GM18909 (cell line): ENCODE data around the gene ANKRD11.

Source experiments
- ATAC-seq: cut with Tn5 transposase; IDR thresholded peaks from one replicate; pipeline ENCODE4 v1.9.1; 2021; ENCODE audit warnings: mild to moderate bottlenecking; ENCODE audit not compliant: unreplicated experiment, poor library complexity

The ANKRD11 gene

DNA sequence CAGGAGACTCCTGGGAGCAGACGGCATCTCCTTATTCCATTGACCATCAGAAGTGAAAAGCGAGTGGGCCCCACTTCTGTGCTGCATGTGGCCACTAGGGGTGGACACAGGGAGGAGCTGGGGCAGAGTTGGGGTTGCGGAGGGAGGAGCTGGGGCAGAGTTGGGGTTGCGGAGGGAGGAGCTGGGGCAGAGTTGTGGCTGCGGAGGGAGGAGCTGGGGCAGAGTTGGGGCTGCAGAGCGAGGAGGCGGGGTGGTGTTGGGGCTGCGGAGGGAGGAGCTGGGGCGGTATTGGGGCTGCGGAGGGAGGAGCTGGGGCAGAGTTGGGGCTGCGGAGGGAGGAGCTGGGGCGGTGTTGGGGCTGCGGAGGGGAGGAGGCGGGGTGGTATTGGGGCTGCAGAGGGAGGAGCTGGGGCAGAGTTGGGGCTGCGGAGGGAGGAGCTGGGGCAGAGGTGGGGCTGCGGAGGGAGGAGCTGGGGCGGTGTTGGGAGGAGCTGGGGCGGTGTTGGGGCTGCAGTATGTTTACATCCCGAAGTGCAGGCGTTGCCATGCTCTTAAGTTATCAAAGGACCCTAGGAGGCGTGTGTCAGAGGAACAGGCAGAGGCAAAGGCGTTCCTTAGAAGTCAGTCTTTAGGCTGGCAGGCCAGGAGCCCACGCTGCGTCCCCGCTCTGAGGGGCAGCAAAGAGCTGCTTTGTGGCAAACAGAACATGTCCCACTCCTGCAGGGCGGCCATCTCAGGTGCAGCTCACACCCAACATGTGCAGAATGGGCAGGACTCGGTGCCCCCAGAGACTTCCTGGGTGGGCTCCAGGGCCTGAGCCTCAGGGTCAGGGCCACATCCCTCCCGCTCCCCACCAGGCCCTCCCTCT lies 196.9 kb downstream of the ANKRD11 start:
- ATAC-seq: no peak

DNA sequence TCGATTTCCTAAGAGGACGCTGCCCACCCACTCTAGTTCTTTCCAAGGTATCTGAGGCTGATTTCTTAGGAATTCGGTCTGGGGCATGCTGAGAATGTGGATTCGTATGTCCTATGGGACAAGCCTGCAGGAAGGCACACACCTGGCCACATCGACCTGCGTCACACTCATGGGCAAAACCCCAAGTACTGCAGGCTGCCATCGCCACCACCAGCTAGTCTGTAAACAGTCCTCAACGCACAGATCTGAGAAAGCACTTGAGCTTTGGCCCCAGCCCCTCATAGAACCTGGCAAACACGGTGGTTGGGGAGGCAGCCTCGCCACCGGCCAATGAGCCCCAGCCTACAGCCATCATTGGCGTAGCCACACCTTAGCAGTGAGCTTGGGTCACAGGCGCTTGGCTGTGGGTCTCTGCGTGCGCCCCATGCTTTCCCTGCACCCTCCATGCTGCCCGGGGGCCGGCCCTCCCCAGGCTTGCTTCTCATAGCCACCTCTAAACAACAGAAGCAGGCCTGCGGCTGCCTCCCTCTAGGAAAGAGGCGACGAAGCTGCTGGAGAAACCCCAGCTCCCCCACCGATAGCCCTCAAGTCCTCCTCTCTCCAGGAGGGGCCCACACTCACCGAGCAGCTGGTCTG lies 197.8 kb downstream of the ANKRD11 start:
- ATAC-seq: no peak

GRCh38 chr16:89291776-89292175 lies 198.6 kb downstream of the ANKRD11 start:
- ATAC-seq: no peak

DNA sequence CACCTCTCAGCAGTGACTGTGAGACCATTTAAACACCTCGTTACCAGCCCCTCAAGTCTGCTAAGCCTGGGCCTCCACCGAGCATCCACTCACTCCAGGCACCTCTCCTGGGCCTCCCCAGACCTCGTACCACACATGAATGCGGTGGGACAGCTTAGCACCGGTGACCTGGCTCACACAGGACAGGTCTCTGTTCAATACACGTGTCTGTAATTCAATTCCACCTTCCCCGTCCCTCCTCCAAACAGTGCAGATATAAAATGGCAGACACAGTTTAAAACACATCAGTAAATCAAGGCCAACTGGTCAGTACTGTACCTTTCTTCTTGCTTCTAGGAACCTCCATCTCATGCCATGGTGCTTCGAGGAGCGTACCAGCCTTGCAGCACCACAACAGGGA lies 199.0 kb downstream of the ANKRD11 start:
- ATAC-seq: no peak

DNA sequence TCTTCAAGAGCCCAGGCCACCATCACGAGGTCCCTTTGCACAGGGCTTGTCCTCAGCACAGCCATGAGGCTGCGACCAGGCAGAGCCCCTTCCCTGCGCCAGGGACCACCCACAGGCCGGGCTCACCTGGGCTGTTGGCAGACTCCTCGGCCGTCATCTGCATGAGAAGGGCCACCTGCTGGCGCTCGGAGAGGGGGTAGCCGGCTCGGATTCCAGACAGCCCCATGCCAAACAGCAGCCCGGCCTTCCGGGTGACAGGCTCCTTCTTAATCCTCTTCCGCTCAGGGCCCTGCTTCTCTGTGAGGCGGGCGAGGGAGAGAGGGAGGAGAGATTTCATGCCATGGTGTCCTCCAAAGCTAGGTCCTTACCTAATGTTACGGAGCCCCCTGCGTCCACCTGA lies 199.5 kb downstream of the ANKRD11 start:
- ATAC-seq: no peak

DNA sequence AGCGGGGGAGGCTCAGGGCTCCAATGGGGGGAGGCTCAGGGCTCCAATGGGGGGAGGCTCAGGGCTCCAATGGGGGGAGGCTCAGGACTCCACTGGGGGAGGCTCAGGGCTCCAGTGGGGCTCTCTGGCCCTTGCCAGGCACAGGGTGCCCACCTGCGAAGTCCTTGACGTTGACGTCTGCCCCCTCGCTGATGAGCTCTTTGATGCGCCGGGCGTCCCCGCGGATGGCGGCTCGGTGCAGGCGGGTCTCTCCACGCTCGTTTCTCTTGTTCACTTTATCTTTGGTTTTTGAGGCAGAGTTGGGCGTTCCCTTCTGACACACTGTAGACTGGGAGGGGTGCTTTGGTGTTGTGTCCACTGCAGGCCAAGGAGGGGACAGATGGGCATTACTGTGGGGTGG lies 199.9 kb downstream of the ANKRD11 start:
- no peak for ATAC-seq

GRCh38 chr16:89289428-89290395 lies 200.6 kb downstream of the ANKRD11 start:
- ATAC-seq: no peak

GRCh38 chr16:89288966-89289365 lies 201.4 kb downstream of the ANKRD11 start:
- ATAC-seq: no peak

DNA sequence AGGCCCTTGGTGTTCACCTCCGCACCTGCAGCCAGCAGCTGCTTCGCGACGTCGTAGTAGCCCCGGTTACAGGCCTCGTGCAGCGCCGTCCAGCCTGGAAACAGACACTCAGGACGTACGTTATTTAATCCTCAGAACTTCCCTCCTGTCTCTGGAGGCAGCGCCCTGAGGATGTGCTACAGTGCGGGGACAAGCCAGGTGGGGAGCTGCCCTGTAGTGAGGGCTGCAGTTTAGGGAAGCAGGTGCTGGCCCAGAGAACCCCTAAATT lies 201.8 kb downstream of the ANKRD11 start:
- no peak for ATAC-seq

DNA sequence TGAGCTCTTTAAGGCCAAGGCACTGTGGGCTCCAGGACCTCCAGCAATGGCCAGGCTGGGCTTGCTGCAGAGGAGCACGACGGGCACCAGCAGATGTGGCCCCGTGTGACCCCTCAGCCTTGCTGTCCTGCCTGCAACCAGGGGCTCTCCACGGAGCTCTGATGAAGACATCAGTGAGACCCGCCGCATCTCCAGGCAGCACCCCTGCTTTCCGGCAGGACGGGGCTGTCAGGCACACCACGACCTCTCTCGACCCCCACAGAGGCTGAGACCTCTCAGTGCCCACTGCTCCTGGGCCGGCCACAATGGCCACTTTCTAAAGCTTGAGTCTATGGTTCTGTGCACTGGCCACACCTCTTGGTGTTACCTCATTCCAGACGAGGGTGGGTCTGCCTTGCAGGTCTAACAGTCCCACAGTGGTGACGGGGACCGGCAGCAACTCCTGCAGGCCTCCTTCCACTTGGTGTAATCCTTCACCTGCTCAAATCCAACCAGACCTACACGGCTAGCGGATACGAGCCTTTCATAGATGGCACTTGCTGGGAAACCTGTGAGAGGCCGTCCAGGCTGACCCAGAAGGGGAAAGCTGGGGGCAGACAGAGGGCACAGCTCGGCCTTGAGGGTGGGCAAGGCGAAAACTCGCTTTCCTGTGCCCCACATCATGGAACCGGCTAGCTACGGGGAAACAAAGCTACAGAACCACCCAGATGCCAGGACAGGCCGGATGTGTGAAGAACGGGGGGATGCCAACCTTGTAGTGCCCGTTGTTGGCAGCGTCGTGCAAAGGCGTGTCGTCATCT lies 202.4 kb downstream of the ANKRD11 start:
- ATAC-seq: no peak

GRCh38 chr16:89286096-89286495 lies 204.3 kb downstream of the ANKRD11 start:
- ATAC-seq: no peak

DNA sequence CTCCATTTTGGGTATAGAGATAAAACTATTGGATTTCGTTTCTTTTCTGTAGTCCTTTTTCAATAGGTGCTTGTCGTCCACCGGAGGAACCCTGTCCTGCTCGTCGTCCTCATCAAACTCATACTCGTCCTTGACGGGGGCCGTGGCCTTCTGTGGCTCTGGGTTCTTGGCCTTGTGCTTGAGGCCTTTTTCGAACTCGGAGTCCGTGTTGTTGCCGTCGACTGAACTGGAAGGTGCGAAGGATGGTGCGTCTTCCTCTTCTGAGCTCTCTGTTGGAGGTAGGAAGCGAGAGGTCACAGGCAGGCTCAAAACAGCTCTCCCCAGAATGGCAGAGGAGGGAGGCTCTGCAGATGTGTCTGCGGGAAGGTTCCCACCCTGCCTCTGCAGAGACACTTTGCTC lies 205.0 kb downstream of the ANKRD11 start:
- ATAC-seq: no peak

DNA sequence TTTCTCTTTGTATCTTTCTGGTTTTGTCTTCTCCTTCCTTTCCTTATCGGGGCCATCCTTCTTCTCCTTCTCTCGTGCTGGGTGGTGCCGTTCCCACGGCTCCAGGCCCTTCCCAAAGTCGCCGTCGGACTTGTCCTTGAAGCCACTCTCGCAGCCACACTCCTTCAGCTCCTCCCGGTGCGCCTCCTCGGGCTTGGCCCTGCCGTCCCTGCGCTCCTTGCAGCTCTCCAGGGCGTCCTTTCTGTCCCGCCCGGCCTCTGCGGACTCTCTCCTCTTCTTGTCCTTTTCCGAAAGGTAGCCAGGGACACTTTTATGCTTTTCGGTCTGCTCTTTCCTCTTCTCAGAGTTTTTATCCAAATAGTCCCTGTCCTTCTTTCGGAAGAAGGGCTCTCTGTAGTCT lies 206.9 kb downstream of the ANKRD11 start:
- ATAC-seq: no peak

DNA sequence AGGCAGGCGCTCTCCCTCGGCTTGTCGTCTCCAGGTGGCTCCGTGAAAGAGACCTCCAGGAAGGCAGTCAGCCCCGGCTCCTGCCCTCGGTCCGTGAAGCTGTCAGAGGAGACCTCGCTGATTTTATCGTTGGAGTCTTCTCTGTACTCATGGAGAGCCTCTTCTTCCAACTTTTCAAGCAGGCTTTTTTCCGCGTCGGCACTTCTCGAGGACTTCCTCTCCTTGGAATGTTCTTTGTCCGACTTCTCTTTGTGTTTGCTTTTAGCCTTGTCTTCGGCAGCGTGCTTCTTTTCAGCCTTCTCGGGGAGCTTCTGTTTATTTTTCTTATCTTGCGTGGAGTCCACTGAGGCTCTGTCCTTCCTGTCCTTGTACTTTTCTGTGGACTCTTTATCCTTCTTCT lies 207.8 kb downstream of the ANKRD11 start:
- ATAC-seq: no peak

DNA sequence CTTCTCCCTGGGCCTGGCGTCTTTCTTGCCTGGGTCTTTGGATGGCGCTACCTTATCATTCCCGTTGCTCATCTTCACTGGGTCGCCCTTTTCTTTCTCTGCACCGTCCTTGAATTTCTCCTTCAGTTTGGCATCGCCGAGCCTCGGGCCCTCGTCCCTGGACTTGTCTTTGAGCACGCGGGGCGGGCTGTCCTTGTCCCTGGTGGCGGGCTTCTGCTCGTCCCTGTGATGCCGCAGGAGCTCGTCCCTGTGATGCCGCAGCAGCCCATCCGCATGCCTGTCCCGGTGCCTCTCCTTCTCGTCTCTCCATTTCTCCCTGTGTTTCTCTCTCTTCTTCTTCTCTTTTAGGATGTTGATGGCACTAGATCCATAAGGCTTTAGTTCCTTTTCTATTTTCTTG lies 208.5 kb downstream of the ANKRD11 start:
- ATAC-seq: no peak

GRCh38 chr16:89281189-89281577 lies 209.2 kb downstream of the ANKRD11 start:
- ATAC-seq: no peak

DNA sequence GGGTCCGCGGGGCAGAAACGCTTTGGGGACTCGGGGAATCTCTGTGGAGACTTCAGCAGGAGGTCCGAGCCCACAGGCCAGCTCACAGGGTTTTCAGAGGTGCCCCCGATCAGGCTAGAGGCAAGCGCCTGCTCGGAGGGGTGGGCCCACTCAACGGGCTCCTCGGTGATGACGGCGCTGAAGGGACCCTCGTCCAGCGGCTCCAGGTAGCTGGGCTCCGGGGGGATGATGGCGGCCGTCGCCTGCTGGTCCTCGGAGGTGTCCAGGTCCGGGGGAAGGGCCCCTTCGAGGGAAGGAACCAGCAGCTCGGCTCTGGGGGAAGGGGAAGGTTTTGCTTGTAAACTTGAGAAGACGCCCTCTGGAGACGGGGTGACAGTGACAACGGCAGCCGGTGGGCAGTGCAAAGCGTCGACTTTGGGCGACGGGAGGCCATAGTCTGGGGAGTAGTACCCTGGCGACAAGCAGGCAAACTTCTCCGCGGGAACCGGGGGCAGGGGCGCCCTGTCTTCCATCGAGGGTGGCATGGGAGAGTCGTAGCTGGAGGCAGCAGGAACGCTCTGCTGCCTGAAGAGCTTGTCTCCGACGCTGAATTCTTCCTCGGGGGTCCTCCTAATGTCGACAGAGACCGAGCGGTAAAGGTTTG lies 209.7 kb downstream of the ANKRD11 start:
- ATAC-seq: no peak

DNA sequence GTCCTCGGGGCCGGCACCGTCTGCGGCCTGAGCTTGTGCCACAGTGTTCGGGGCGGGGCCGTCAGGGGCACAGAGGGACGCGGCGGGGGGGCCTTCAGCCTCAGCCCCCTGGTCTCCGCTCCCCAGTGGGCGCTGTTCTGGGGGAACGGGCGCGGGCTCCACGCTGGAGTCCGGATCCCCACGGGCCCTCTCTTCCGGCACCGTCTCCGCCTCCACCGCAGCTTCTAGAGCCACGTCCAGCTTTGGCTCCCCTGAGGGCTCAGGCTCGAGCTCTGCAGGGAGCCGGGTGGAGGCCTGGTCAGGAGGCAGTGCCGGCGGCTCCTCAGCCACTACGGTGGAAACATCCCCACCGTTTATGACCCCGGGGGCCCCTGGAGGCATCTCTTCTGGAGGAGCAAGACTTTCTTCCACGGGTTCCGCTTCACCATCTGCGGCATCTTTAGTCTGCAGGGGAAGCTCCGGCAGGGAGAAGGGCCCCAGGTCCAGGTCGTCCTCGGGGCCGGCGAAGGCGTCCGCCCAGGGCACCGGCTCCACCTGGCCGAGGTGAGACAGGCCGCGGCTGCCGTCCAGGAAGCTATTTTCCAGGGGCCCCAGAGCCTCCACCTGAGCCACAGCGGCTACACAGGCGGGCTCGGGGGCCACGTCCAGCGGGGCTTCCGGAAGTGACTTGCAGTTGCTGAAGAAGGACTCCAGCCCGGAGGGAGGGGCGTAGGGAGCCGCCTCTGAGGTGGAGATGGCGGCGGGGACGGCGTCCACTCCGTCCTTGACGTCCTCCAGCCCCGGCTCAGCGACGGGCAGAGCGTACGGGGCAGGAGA lies 210.5 kb downstream of the ANKRD11 start:
- ATAC-seq: no peak
